ENCODE measurements around the gene SUPV3L1. TPM values are rescaled to one million over a fixed set of nuclear protein-coding genes. Genes with fewer than 3 reads are reported as not detected.
"Not testable (repeated sequence)": the region's sequence is repeated elsewhere in the genome, so short reads cannot be mapped to it uniquely, and the experiment has no call there.

Gene SUPV3L1
- total RNA-seq, 2 experiments from 2014 or later = 78.1 to 78.7 TPM

- Mint-ChIP-seq H3K4me1 (ENCODE audit: low read depth) (peaks cover 56% of the 10 kb centered on the region), H3K4me3 (no peak overlapping the region), H3K27ac (peak overlapping the region; percentile 54), H3K27me3 (no peaks in the 10 kb centered on the region), H3K36me3 (ENCODE audit: low read depth) (peaks cover 44% of the 10 kb centered on the region), H3K9me3 (no peaks in the 10 kb centered on the region)
- H3K36me3 ChIP-seq (ENCODE audit: insufficient read depth, low read length) = peaks cover 10% of the 10 kb centered on the region
- ATAC-seq (ENCODE audit: poor library complexity) (no peak), DNase-seq (no peak)
- no peak overlapping the region for H3K4me3 ChIP-seq (ENCODE audit: low read length)
- ChIA-PET POLR2A (no interaction called here), CTCF (interaction anchor here (0.5 kb wide), 1 partner anchor 218 kb away, joined by 4 read pairs; no protein-coding TSS in a partner anchor)
- no peaks in the 10 kb centered on the region for H3K9me3 ChIP-seq (ENCODE audit: control insufficient read depth in 1 of 2, insufficient read depth in 1 of 2, low read length in 2 of 2)
- H3K27ac ChIP-seq (ENCODE audit: low read depth in 1 of 2, low read length in 2 of 2) = no peak overlapping the region
- TF ChIP-seq, protein P1, sequence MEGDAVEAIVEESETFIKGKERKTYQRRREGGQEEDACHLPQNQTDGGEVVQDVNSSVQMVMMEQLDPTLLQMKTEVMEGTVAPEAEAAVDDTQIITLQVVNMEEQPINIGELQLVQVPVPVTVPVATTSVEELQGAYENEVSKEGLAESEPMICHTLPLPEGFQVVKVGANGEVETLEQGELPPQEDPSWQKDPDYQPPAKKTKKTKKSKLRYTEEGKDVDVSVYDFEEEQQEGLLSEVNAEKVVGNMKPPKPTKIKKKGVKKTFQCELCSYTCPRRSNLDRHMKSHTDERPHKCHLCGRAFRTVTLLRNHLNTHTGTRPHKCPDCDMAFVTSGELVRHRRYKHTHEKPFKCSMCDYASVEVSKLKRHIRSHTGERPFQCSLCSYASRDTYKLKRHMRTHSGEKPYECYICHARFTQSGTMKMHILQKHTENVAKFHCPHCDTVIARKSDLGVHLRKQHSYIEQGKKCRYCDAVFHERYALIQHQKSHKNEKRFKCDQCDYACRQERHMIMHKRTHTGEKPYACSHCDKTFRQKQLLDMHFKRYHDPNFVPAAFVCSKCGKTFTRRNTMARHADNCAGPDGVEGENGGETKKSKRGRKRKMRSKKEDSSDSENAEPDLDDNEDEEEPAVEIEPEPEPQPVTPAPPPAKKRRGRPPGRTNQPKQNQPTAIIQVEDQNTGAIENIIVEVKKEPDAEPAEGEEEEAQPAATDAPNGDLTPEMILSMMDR (IDR thresholded peaks at IDR 0.05) = no peak
- H3K4me1 ChIP-seq (ENCODE audit: insufficient read depth, low read length) = peaks cover 3% of the 10 kb centered on the region
- H3K27me3 ChIP-seq (ENCODE audit: control insufficient read depth in 1 of 2, insufficient read depth in 2 of 2, low read length in 2 of 2) = no peaks in the 10 kb centered on the region
- intact Hi-C loops (cut with DNase I, micrococcal nuclease) = no loop called here
These were observed 38.7 kb upstream of the SUPV3L1 start for GRCh38 chr10:69141304-69141703.

GRCh38 chr10:69142074-69142473 is 38.0 kb upstream of the SUPV3L1 start:
- CTCF ChIA-PET; H3K9me3 Mint-ChIP-seq; POLR2A ChIA-PET; ATAC-seq (ENCODE audit: poor library complexity); H3K27me3 ChIP-seq (ENCODE audit: control insufficient read depth in 1 of 2, insufficient read depth in 2 of 2, low read length in 2 of 2); H3K27ac Mint-ChIP-seq; H3K4me3 Mint-ChIP-seq; H3K4me3 ChIP-seq (ENCODE audit: low read length); H3K4me1 ChIP-seq (ENCODE audit: insufficient read depth, low read length); H3K36me3 ChIP-seq (ENCODE audit: insufficient read depth, low read length); DNase-seq; H3K27ac ChIP-seq (ENCODE audit: low read depth in 1 of 2, low read length in 2 of 2); H3K27me3 Mint-ChIP-seq; H3K9me3 ChIP-seq (ENCODE audit: control insufficient read depth in 1 of 2, insufficient read depth in 1 of 2, low read length in 2 of 2); intact Hi-C loops (cut with DNase I, micrococcal nuclease): not testable (repeated sequence)
- H3K4me1 Mint-ChIP-seq (ENCODE audit: low read depth) = peaks cover 61% of the 10 kb centered on the region
- peaks cover 44% of the 10 kb centered on the region for H3K36me3 Mint-ChIP-seq (ENCODE audit: low read depth)

DNA sequence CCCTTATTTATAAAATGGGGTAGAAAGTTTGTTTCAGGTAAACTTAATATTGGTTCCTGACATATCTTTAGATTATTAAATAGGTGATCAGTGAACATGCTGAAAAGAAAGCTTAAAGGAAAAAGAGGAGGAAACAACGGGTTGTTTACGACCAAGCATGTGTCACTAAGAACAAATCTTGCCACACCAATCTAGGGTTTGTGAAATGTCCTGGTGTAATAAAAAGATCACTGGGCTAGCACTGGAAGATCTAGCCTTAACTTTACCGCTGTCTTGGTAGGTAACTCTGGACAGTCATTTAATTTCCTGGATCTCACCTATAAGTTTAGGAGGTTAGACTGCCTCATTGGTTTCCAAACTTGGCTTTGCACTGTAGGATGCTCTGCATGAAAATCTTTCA is 37.1 kb upstream of the SUPV3L1 start:
- H3K36me3 ChIP-seq (ENCODE audit: insufficient read depth, low read length) = peaks cover 2% of the 10 kb centered on the region
- Mint-ChIP-seq H3K4me1 (ENCODE audit: low read depth) (peaks cover 55% of the 10 kb centered on the region), H3K27me3 (no peaks in the 10 kb centered on the region), H3K36me3 (ENCODE audit: low read depth) (peaks cover 35% of the 10 kb centered on the region), H3K27ac (no peak overlapping the region), H3K9me3 (no peaks in the 10 kb centered on the region), H3K4me3 (no peak overlapping the region)
- TF ChIP-seq, protein P1 (IDR thresholded peaks at IDR 0.05) = no peak
- H3K4me1 ChIP-seq (ENCODE audit: insufficient read depth, low read length) = no peaks in the 10 kb centered on the region
- H3K4me3 ChIP-seq (ENCODE audit: low read length) = no peak overlapping the region
- H3K27ac ChIP-seq (ENCODE audit: low read depth in 1 of 2, low read length in 2 of 2) = no peak overlapping the region
- ATAC-seq (ENCODE audit: poor library complexity) (no peak), DNase-seq (no peak)
- no peaks in the 10 kb centered on the region for H3K9me3 ChIP-seq (ENCODE audit: control insufficient read depth in 1 of 2, insufficient read depth in 1 of 2, low read length in 2 of 2)
- intact Hi-C loops (cut with DNase I, micrococcal nuclease) = no loop called here
- no peaks in the 10 kb centered on the region for H3K27me3 ChIP-seq (ENCODE audit: control insufficient read depth in 1 of 2, insufficient read depth in 2 of 2, low read length in 2 of 2)
- CTCF ChIA-PET = no interaction called here
- POLR2A ChIA-PET = interaction anchor here (0.7 kb wide), 1 partner anchor 56 kb away, joined by 5 read pairs; no protein-coding TSS in a partner anchor

- Mint-ChIP-seq H3K9me3 (no peaks in the 10 kb centered on the region), H3K4me3 (no peak overlapping the region), H3K27ac (no peak overlapping the region), H3K36me3 (ENCODE audit: low read depth) (peaks cover 39% of the 10 kb centered on the region), H3K4me1 (ENCODE audit: low read depth) (peaks cover 59% of the 10 kb centered on the region), H3K27me3 (no peaks in the 10 kb centered on the region)
- ATAC-seq (ENCODE audit: poor library complexity) (no peak), DNase-seq (no peak)
- POLR2A ChIA-PET = no interaction called here
- Histone ChIP-seq H3K9me3 (ENCODE audit: control insufficient read depth in 1 of 2, insufficient read depth in 1 of 2, low read length in 2 of 2) (no peaks in the 10 kb centered on the region), H3K27me3 (ENCODE audit: control insufficient read depth in 1 of 2, insufficient read depth in 2 of 2, low read length in 2 of 2) (no peaks in the 10 kb centered on the region), H3K27ac (ENCODE audit: low read depth in 1 of 2, low read length in 2 of 2) (no peak overlapping the region), H3K4me3 (ENCODE audit: low read length) (no peak overlapping the region), H3K4me1 (ENCODE audit: insufficient read depth, low read length) (no peaks in the 10 kb centered on the region), H3K36me3 (ENCODE audit: insufficient read depth, low read length) (no peaks in the 10 kb centered on the region)
- CTCF ChIA-PET = no interaction called here
- TF ChIP-seq, protein P1 (IDR thresholded peaks at IDR 0.05) = no peak
- intact Hi-C loops (cut with DNase I, micrococcal nuclease) = no loop called here
These were observed 34.7 kb upstream of the SUPV3L1 start for GRCh38 chr10:69145329-69145728.

All from CD4-positive, alpha-beta T cell (primary cell).